ENCODE data around the gene CTU2.

DNA sequence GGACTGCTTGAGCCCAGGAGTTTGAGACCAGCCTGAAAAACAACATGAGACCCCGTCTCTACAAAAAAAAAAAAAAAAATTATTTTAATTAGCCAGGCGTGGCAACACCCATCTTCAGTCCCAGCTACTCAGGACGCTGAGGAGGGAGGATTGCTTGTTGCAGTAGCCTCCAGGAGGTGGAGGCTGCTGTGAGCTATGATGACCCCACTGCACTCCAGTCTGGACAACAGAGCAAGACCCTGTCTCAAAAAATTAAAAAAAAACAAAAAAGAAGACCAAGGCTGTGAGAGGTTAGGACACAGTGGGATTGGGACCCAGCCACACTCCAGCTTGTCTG, 18.7 kb upstream of the CTU2 start:
- TF ChIP-seq POLR2A (IDR thresholded peaks at IDR 0.05) = no peak
- TF ChIP-seq, protein P1, sequence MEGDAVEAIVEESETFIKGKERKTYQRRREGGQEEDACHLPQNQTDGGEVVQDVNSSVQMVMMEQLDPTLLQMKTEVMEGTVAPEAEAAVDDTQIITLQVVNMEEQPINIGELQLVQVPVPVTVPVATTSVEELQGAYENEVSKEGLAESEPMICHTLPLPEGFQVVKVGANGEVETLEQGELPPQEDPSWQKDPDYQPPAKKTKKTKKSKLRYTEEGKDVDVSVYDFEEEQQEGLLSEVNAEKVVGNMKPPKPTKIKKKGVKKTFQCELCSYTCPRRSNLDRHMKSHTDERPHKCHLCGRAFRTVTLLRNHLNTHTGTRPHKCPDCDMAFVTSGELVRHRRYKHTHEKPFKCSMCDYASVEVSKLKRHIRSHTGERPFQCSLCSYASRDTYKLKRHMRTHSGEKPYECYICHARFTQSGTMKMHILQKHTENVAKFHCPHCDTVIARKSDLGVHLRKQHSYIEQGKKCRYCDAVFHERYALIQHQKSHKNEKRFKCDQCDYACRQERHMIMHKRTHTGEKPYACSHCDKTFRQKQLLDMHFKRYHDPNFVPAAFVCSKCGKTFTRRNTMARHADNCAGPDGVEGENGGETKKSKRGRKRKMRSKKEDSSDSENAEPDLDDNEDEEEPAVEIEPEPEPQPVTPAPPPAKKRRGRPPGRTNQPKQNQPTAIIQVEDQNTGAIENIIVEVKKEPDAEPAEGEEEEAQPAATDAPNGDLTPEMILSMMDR (IDR thresholded peaks at IDR 0.05) = no peak

All from thyroid gland (tissue), 4 donors.